ENCODE measurements around the gene DIAPH1.

DIAPH1 gene

GRCh38 chr5:141504216-141504615 lies 114.6 kb downstream of the DIAPH1 start:
- H3K4me3 ChIP-seq (ENCODE audit: low read depth, low read length): no peak overlapping the region
- TF ChIP-seq CTCF (IDR thresholded peaks at IDR 0.05; ENCODE audit: low read depth, low read length): no peak

GRCh38 chr5:141503681-141504080 lies 115.1 kb downstream of the DIAPH1 start:
- no peak for TF ChIP-seq CTCF (IDR thresholded peaks at IDR 0.05; ENCODE audit: low read depth, low read length)
- no peak overlapping the region for H3K4me3 ChIP-seq (ENCODE audit: low read depth, low read length)

GRCh38 chr5:141501761-141502160 lies 117.0 kb downstream of the DIAPH1 start:
- no peak overlapping the region for H3K4me3 ChIP-seq (ENCODE audit: low read depth, low read length)

GRCh38 chr5:141496038-141496437 lies 122.8 kb downstream of the DIAPH1 start:
- no peak overlapping the region for H3K4me3 ChIP-seq (ENCODE audit: low read depth, low read length)

More at GRCh38 chr5:141501761-141502160, 117.0 kb downstream of the DIAPH1 start:
- TF ChIP-seq CTCF (IDR thresholded peaks at IDR 0.05; ENCODE audit: low read depth, low read length): no peak

GRCh38 chr5:141495453-141495811 lies 123.4 kb downstream of the DIAPH1 start:
- H3K4me3 ChIP-seq (ENCODE audit: low read depth, low read length): no peak overlapping the region
- TF ChIP-seq CTCF (IDR thresholded peaks at IDR 0.05; ENCODE audit: low read depth, low read length): no peak

More at GRCh38 chr5:141496038-141496437, 122.8 kb downstream of the DIAPH1 start:
- no peak for TF ChIP-seq CTCF (IDR thresholded peaks at IDR 0.05; ENCODE audit: low read depth, low read length)

- no peak overlapping the region for H3K4me3 ChIP-seq (ENCODE audit: low read depth, low read length)
Observed at GRCh38 chr5:141494761-141495452, 123.9 kb downstream of the DIAPH1 start.

More at GRCh38 chr5:141494761-141495452, 123.9 kb downstream of the DIAPH1 start:
- TF ChIP-seq CTCF (IDR thresholded peaks at IDR 0.05; ENCODE audit: low read depth, low read length): no peak
